Fibroblast of the aortic adventitia (primary cell): ENCODE results near the gene SFXN2. TPM values are rescaled to one million over a fixed set of nuclear protein-coding genes. Genes with fewer than 3 reads are reported as not detected.
"Not testable (repeated sequence)": the region's sequence is repeated elsewhere in the genome, so short reads cannot be mapped to it uniquely, and the experiment has no call there.

Experiments
- DNase-seq: peaks from one replicate; pipeline ENCODE4 v3.0.0-alpha.2; 2010; ENCODE audit warnings: low read depth
- H3K4me3 ChIP-seq: 2 replicates; pipeline ENCODE4 v1.5.1; 2011; ENCODE audit warnings: low read depth, mild to moderate bottlenecking, control low read depth, low read length, moderate library complexity
- CTCF ChIP-seq: IDR thresholded peaks from 2 replicates; pipeline ENCODE4 v1.5.1; 2011; ENCODE audit warnings: mild to moderate bottlenecking, low read length, control low read depth, inconsistent platforms; ENCODE audit not compliant: insufficient read depth
- total RNA-seq: library from RNA; depleted of rRNA; stranded (reverse); fragments of >200 nt; gene quantifications from 2 replicates; pipeline ENCODE4 v1.2.3, GENCODE V29; 2012; ENCODE audit warnings: low replicate concordance

The SFXN2 gene
- 2.3 and 3.8 TPM in 2 replicates for total RNA-seq

GRCh38 chr10:102714621-102715455 is at the start of gene SFXN2:
Gene SFXN2 (plus strand): TSS chr10:102714636. CDS start chr10:102726637, 12,001 bp downstream.
- DNase-seq = no peak
- H3K4me3 ChIP-seq = peak within 1 kb of the TSS; percentile 96
- TF ChIP-seq CTCF = no peak

- no peak for TF ChIP-seq CTCF
- H3K4me3 ChIP-seq = no peak overlapping the region
- DNase-seq = no peak
Measured at GRCh38 chr10:102665904-102666509, 48.4 kb upstream of the SFXN2 start.

- not testable (repeated sequence) for DNase-seq, H3K4me3 ChIP-seq
Measured at GRCh38 chr10:102667411-102667810, 47.0 kb upstream of the SFXN2 start.

DNA sequence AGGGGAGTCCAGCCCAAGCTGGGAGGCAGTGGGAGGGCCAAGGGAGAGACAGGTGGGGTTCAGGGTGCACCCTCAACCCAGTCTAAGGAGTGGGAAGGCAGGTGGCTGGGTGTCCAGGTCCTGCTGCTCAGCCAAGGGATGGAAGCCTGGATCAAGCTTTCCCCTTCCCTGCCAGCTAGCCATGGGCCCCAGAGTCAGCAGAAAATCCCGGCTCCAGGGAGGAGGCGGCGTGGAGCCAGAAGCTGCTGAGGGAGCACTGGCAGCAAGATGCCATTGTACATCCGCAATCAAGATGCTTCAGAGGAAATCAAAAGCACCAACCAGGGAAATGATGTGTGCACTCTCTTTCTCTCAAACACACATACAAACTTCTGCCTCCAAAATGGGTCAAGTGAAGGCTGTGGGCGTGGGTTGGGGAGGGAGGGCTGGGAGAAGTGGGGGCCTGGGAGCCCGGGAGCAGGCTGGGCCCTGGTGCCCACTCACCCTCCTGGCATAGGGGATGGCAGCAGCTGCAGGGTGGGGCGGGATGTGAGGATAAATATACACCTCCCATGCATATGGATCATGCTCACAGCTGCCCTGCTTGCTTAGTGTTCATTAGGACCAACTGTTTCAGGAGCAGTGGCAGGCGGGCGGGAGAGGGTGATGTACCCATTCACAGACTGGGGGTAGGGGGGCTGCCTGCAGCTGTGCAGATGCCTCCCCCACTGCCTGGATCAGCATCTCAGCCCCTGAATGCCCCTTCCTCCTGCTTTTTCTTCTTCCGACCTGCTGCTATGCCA is 45.9 kb upstream of the SFXN2 start:
- DNase-seq = no peak
- H3K4me3 ChIP-seq = no peak overlapping the region
- TF ChIP-seq CTCF = no peak

- TF ChIP-seq CTCF = peak; percentile 34
- no peak overlapping the region for H3K4me3 ChIP-seq
- DNase-seq = no peak
Measured at GRCh38 chr10:102669206-102670064, 45.0 kb upstream of the SFXN2 start.

- no peak overlapping the region for H3K4me3 ChIP-seq
- DNase-seq = no peak
- TF ChIP-seq CTCF = no peak
Measured at GRCh38 chr10:102670065-102670670, 44.3 kb upstream of the SFXN2 start.
